ENCODE results near the gene PIK3R5. TPM values are rescaled to one million over a fixed set of nuclear protein-coding genes. Genes with fewer than 3 reads are reported as not detected.
A peak's percentile ranks its signal among the peaks of the same experiment; 100 is the strongest.

Gene PIK3R5
- total and polyA plus RNA-seq, 12 donors = 0.66 to 10.1 (median 2.2) TPM

DNA sequence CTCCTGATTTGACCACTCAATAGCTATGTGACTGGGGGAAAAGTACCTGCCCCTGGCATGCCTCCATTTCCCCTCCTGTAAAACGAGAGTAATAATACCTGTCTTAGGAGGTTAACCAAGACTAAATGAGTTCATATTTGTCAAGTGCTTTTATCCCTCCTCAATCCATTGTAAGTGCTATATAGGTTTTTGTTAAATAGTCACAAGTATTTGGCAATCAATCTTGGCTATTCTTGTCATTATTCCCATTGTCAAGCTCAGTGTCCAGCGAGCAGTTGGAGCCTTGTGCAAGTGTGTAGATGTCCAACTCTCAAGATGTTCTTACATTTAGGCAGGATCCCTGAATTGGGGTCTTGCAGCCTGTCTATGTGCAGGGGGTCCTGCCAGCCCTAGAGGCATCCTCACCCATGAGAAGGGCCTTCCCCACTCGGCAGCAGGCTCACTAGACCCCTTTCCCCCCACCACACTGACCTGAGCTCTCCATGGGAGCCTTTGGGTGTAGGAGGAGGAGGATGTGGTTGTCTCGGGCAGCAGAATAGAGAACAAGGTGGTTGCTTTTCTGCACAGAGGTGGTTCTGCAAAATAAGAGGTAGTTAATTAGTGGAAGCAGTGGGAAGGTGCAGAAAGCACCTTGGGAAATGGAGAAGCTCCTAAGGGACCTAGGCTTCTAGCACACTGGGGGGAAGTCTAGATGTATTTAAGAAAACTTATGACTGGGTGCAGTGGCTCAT, 116.0 kb downstream of the PIK3R5 start:
- H3K27ac ChIP-seq = peak overlapping the region in 1 of 10 donors; percentile 42
- peaks cover 0 to 11% (median 0%) of the 10 kb centered on the region in 9 donors for H3K36me3 ChIP-seq
- 86 to 91% methylated on average over 4 of the region's 4 CpGs for WGBS, 2 donors
- peaks cover 0 to 25% (median 0%) of the 10 kb centered on the region in 9 donors for H3K4me1 ChIP-seq
- intact Hi-C loops (cut with DNase I) = no loop called here
- no peak overlapping the region for H3K4me3 ChIP-seq
- no peak for DNase-seq
- no peak for ATAC-seq
- TF ChIP-seq, protein P1, sequence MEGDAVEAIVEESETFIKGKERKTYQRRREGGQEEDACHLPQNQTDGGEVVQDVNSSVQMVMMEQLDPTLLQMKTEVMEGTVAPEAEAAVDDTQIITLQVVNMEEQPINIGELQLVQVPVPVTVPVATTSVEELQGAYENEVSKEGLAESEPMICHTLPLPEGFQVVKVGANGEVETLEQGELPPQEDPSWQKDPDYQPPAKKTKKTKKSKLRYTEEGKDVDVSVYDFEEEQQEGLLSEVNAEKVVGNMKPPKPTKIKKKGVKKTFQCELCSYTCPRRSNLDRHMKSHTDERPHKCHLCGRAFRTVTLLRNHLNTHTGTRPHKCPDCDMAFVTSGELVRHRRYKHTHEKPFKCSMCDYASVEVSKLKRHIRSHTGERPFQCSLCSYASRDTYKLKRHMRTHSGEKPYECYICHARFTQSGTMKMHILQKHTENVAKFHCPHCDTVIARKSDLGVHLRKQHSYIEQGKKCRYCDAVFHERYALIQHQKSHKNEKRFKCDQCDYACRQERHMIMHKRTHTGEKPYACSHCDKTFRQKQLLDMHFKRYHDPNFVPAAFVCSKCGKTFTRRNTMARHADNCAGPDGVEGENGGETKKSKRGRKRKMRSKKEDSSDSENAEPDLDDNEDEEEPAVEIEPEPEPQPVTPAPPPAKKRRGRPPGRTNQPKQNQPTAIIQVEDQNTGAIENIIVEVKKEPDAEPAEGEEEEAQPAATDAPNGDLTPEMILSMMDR (IDR thresholded peaks at IDR 0.05) = no peak
- H3K27me3 ChIP-seq = no peaks in the 10 kb centered on the region
- no peaks in the 10 kb centered on the region for H3K9me3 ChIP-seq

GRCh38 chr17:8847891-8848290, 117.6 kb downstream of the PIK3R5 start:
- WGBS, 2 donors = 45 to 65% methylated on average over 2 of the region's 2 CpGs
- Histone ChIP-seq H3K4me1 (peaks cover 0 to 25% (median 9%) of the 10 kb centered on the region in 9 donors), H3K4me3 (no peak overlapping the region), H3K9me3 (no peaks in the 10 kb centered on the region), H3K27ac (peak overlapping the region in 9 of 10 donors; percentile 45 to 84 (median 78)), H3K36me3 (peaks cover 0 to 11% (median 0%) of the 10 kb centered on the region in 9 donors), H3K27me3 (no peaks in the 10 kb centered on the region)
- ATAC-seq = peak; percentile 18 to 89 (median 74)
- intact Hi-C loops (cut with DNase I) = no loop called here
- TF ChIP-seq, protein P1 (IDR thresholded peaks at IDR 0.05) = no peak
- no peak for DNase-seq

DNA sequence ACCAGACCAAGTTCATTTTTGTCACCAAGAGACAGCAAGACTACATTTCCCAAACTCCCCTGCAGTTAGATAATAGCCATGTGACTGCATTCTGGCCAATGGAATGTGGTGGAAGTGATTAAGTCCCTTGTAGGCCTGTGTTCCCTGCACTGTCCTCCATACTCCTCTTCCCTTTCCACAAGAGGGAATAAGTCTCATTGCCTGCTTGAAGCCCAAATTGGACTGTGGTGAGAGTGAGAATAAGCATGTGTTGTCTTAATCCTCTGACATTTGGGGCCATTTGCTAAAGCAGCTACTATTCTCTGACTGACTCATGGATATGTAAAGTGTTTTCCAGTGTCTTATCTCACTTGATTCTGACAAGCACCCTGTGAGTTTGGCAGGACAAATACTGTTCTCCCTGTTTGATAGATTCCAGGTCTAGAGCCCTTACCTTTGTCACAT, 118.7 kb downstream of the PIK3R5 start:
- peak in 1 of 2 donors; percentile 54 for DNase-seq
- ATAC-seq = peak; percentile 84 to 96 (median 92)
- Histone ChIP-seq H3K4me3 (no peak overlapping the region), H3K9me3 (no peaks in the 10 kb centered on the region), H3K27me3 (no peaks in the 10 kb centered on the region), H3K4me1 (peaks cover 0 to 25% (median 9%) of the 10 kb centered on the region in 9 donors), H3K27ac (peak overlapping the region; percentile 45 to 84 (median 76)), H3K36me3 (peaks cover 0 to 11% (median 0%) of the 10 kb centered on the region in 9 donors)
- TF ChIP-seq, protein P1 (IDR thresholded peaks at IDR 0.05) = no peak
- intact Hi-C loops (cut with DNase I) = no loop called here

DNA sequence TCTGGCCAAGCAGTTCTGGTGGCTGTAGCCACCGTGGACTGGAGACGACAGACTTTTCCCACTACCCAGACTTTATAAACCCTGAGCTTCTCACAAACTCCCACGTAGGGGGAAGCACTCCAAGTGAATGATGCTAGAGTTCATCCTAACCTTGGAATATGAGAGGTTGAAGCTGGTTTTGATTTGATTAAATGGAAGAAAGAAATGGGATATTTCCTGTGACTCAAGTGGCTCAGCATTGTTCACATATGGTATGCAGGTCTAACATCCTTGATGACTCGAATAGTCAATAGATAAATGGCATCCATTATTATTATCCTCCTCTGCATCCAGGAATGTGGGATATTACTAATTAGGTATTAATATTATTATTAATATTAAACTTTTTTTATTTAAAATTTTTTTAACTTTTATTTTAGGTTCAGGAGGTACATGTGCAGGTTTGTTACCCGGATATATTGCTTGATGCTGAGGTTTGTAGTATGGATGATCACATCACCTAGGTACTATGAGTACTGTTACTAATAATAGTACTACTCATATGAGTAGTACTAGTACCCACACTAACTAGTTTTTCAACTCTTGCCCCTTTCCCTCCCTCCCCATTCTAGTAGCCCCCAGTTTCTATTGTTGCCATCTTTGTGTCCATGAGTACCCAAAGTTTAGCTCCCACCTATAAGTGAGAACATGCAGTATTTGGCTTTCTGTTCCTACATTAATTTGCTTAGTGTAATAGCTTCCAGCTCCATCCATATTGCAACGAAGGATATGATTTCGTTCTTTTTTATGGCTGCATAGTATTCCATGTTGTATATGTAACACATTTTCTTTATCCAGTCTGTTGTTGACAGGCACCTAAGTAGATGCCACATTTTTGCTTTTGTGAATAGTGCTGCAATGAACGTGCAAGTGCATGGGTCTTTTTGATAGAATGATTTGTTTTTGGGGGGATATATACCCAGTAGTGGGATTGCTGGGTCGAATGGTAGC, 121.0 kb downstream of the PIK3R5 start:
- TF ChIP-seq, protein P1 (IDR thresholded peaks at IDR 0.05) = no peak
- ATAC-seq = no peak
- Histone ChIP-seq H3K27me3 (no peaks in the 10 kb centered on the region), H3K4me3 (no peak overlapping the region), H3K36me3 (peaks cover 0 to 9% (median 0%) of the 10 kb centered on the region in 9 donors), H3K9me3 (no peaks in the 10 kb centered on the region), H3K27ac (no peak overlapping the region), H3K4me1 (peaks cover 0 to 25% (median 9%) of the 10 kb centered on the region in 9 donors)
- intact Hi-C loops (cut with DNase I) = no loop called here
- DNase-seq = no peak
- 88 to 94% methylated on average over 9 of the region's 9 CpGs for WGBS, 2 donors
